Left renal pelvis (tissue), 4 donors: ENCODE measurements around the gene SLITRK6. TPM values are rescaled to one million over a fixed set of nuclear protein-coding genes. Genes with fewer than 3 reads are reported as not detected.
A peak's percentile ranks its signal among the peaks of the same experiment; 100 is the strongest.
"Not testable (repeated sequence)": the region's sequence is repeated elsewhere in the genome, so short reads cannot be mapped to it uniquely, and the experiment has no call there.

Experiments used
- DNase-seq, 4 donors: peaks; one replicate each; pipeline ENCODE4 v3.0.0-alpha.2; 2013; ENCODE audit warnings: low read depth in 4 of 4, low spot score in 3 of 4
- polyA plus RNA-seq, 4 donors: library from polyadenylated mRNA; unstranded; fragments of 120-200 nt; gene quantifications; one replicate each; pipeline ENCODE4 v1.2.1, GENCODE V29; 2013; ENCODE audit not compliant: insufficient read length in 4 of 4

The SLITRK6 gene
- polyA plus RNA-seq: 10 to 100 TPM in 2 of 4 donors, 1 to 10 TPM in 2; 6.8 to 13.0 (median 8.8) TPM

GRCh38 chr13:85799097-85799582, at the start of gene SLITRK6:
TSS of gene SLITRK6 (minus strand) at chr13:85799419. CDS start at chr13:85796508, 2,911 bp downstream.
- DNase-seq: peak; percentile 12 to 28 (median 16)

DNA sequence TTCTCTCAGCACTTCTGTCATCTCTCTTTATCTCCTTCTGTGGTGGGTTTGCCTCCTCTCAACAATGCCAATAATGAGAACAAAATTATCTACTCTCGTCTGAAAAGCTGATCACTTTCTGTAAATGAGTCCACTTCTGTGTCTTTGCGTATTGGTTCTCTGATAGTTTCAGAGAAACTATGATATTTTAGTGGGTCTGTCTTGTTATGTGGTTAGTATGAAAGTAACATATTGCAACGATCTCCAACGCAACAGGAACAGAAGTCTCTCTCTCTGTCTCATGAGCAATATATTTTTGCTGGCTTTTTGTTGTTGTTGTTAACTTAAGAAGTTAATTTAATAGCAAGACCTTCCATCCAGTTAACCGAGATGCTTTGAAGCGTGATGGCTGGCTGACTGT, 47.8 kb upstream of the SLITRK6 start:
- no peak for DNase-seq

- DNase-seq: no peak
Observed at GRCh38 chr13:85841427-85841826, 42.2 kb upstream of the SLITRK6 start.

DNA sequence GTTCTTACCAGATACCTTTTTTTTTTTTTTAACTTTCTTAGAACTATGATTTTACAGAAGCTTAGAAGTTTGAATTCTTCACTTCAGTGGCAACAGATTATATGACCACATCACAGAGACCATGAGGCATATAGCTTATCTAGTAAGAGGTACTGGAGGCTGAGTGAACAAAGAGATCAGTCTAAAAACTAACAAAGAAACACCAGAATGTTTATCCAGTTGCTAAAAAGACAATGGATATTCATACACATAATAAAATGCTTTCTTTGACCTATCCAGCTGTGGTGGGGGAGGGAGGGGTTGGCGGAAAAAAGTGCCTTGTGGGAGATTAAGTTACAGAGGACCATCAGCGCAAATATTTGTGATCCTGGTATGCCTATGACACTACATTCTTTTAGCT, 34.7 kb upstream of the SLITRK6 start:
- no peak for DNase-seq

DNA sequence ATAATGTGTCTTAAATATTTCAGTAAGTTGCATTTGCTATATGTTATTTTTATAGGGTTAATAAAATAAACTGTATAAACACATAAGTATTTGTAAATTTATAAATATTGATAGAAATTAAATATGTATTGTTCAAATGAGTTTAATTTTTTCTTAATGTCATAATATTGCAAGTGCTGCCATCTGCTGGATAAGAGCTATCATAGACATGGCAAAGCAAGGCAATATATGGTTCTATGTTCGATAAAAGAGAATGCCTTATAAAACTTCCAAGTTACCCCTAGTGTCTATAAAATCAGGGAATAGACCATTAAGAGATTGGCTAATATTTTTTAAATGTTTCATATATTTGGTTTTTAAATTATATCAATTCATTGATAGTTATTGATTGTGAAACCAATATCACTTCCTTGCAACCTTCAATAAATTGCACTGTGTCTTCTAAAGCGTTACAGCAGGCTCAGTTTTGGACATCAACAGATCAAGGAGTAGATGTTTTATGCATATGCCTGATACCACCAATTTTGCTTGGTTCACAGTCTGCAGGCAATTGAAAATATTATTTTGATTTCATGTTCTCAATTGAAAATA, 29.0 kb upstream of the SLITRK6 start:
- no peak for DNase-seq

DNA sequence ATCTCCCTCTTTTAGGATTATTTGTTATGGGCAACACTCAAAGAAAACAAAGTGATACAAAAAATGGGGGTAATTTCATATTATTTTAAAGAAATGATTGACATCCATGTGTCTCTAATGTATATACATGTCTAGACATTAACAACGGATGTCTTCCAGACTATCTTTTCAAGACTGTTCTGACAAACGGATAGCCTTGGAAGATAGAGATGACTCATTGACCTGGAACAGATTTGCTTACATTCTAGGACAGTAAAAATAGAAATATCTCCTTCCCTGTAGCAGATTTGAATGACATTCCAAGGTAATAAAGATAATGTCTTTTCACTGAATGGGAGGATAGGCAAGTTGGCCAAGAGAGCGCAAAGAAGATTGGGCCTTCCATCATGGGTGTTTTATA, 26.2 kb upstream of the SLITRK6 start:
- DNase-seq: no peak

DNA sequence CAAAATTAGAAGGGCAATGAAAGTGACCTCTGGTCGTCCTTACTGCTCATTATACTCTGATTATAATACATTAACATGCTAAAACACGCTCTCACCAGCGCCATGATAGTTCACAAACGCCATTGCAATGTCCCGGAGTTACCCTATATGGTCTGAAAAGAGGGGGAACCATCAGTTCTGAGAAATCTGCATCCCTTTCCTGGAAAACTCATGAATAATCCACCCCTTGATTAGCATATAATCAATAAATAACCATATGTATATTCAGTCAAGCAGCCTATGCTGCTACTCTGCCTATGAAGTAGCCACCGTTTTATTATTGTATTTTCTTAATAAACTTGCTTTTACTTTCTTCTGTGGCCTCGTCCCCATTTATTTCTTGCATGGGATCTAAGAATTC, 24.6 kb upstream of the SLITRK6 start:
- no peak for DNase-seq

DNA sequence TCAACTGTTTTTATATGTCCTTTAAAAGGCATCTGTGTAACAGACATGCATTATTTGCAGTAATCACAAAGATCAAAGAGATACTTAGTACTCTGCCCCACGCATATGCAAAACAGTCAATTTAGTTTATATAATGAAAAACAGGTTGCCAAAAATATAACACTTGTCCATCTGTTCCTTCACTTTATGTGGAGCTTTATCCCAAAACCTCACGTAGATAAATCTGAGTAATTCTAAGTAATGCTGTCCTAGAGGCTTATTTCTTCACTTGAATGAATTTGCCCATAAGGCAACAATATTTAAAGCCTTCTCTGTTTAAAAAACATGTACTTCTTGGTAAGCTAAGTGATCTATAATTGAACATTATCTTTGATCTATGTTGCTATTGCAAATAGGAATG, 20.3 kb upstream of the SLITRK6 start:
- DNase-seq: no peak

GRCh38 chr13:85816413-85816812, 17.2 kb upstream of the SLITRK6 start:
- DNase-seq: no peak

GRCh38 chr13:85812282-85812681, 13.1 kb upstream of the SLITRK6 start:
- DNase-seq: no peak

GRCh38 chr13:85808811-85809210, 9.6 kb upstream of the SLITRK6 start:
- DNase-seq: no peak

DNA sequence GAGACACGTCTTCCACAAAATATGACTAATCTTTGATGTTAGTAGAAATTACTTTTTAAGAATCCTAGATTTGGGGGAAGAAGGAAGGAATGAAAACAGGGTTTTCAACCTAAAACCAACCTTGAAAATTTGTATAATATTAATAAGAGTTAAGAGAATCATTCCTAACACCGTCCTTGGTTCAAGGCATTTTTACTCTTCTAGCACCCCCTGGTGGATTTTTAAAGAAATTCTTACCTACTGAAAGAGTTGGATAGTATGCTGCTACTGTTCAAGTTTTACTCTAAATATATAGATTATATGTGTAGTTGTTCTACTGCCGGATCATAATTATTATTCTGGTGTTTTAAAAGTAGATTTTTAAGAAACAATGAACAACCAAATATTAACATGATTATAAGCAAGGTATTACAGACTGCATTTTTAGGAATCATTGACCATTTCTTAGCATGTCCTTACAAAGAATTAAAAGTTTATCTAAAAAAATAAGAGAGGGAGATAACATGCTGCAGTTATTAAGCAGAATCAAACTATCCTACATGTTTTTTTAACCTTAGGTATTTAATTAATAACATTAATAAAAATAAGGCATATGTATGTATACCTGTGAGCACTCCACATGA, 7.4 kb upstream of the SLITRK6 start:
- DNase-seq: peak in 2 of 4 donors; percentile 20 to 25

DNA sequence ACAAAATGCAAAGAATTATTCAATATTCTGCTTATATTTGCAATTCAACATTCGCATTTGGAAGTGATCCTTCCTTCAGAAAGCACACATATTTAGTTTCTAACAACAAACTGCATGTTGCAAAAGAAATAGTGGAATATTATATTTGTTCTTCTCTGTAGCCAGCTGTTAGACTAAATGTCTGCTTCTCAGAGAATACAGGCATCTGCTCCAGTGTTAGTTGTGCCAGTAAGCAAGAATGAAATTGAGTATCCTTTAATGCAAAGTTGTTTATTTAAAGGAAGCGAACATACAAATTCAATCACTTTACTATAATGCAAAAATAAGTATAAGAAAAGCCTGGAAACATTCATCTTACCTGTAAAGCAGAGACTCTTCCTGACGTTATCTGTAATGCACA, 663 bp downstream of the SLITRK6 start:
- DNase-seq: no peak

DNA sequence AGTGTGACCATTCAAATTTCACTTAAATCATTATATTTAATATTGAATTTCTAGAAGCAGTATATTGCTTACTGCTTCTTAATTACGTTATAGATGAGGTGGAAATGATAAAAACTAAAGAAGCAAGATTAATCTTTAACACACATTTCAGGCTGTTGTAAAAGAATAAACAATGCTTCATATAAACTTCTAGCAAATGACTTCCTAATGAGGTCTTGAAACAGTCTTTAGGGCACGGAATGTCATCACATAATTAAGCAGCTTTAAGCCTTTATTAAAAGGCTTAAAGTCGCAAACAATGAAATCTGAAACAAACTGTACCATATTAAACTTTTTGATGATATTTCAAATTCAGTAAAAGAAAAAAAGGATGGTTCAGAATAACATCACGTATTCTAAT, 1.9 kb downstream of the SLITRK6 start:
- no peak for DNase-seq

DNA sequence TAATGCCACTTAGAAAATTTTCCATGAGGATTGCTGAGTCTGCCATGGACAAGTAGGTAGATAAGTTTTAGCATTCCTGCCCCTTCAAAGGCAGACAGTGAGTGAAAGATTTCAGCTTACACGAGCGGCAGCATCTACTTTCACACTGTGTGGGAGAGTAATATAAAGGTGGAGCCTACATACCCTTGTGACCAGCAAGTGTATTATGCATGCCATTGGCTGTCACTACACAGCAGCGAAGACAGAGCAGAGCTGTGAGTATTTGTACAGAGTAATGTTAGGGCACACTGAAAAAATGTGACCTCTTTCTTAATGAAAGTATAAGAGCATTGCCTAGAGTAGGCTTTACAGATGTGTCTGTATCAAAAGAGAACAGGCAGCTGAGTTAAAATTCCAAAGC, 14.0 kb downstream of the SLITRK6 start:
- DNase-seq: no peak

DNA sequence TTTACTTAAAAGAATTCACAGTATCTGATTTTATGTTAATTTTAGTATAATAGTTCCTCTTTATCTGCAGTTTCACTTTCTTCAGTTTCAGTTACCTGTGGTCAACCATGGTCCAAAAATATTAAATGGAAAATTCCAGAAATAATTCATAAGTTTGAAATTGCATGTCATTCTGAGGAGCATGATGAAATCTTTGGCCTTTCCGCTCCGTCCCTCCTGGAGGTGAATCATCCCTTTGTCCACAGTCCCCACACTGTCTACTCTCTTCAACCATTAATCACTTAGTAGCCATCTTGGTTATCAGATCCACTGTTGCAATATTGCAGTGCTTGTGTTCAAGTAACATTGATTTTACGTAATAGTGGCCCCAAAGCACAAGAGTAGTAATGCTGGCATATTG, 26.9 kb downstream of the SLITRK6 start:
- no peak for DNase-seq

GRCh38 chr13:85771856-85772255, 27.4 kb downstream of the SLITRK6 start:
- no peak for DNase-seq

- DNase-seq: no peak
Observed at GRCh38 chr13:85768946-85769345, 30.3 kb downstream of the SLITRK6 start.

GRCh38 chr13:85755123-85755522, 44.1 kb downstream of the SLITRK6 start:
- no peak for DNase-seq

DNA sequence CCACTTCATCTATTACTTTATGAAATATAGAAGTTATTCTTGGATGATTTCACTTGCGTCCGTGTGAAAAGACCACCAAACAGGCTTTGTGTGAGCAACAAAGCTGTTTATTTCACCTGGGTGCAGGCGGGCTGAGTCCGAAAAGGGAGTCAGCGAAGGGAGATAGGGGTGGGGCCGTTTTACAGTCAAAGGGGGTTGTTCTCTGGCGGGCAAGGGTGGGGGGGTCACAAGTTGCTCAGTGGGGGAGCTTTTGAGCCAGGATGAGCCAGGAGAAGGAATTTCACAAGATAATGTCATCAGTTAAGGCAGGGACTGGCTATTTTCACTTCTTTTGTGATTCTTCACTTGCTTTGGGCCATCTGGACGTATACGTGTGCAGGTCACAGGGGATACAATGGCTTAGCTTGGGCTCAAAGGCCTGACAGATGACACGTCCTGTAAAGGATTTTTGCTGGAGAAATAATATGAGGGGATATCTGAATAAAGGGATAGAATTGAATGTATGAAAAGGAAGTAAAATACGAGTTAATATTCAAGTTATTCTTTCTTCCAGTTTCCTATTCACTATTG, 55.9 kb downstream of the SLITRK6 start:
- DNase-seq: not testable (repeated sequence)
